ENCODE results near the gene MRC2.
"Not testable (repeated sequence)": the region's sequence is repeated elsewhere in the genome, so short reads cannot be mapped to it uniquely, and the experiment has no call there.

The MRC2 gene

GRCh38 chr17:62612289-62612688 is 15.2 kb upstream of the MRC2 start:
- DNase-seq (ENCODE audit: low read depth): not testable (repeated sequence)

- not testable (repeated sequence) for DNase-seq (ENCODE audit: low read depth)
Observed at GRCh38 chr17:62613095-62613494, 14.4 kb upstream of the MRC2 start.

- no peak for DNase-seq (ENCODE audit: low read depth)
Observed at GRCh38 chr17:62614142-62614541, 13.3 kb upstream of the MRC2 start.

- no peak for DNase-seq (ENCODE audit: low read depth)
Observed at GRCh38 chr17:62615503-62615902, 12.0 kb upstream of the MRC2 start.

- no peak for DNase-seq (ENCODE audit: low read depth)
Observed at GRCh38 chr17:62616993-62617893, 10.2 kb upstream of the MRC2 start.

GRCh38 chr17:62617894-62618472 is 9.5 kb upstream of the MRC2 start:
- DNase-seq (ENCODE audit: low read depth): no peak

- no peak for DNase-seq (ENCODE audit: low read depth)
Observed at GRCh38 chr17:62618647-62619416, 8.6 kb upstream of the MRC2 start.

- no peak for DNase-seq (ENCODE audit: low read depth)
Observed at GRCh38 chr17:62619417-62620155, 7.9 kb upstream of the MRC2 start.

- DNase-seq (ENCODE audit: low read depth): no peak
Observed at GRCh38 chr17:62621223-62621622, 6.2 kb upstream of the MRC2 start.

- no peak for DNase-seq (ENCODE audit: low read depth)
Observed at GRCh38 chr17:62625184-62625869, 2.1 kb upstream of the MRC2 start.

- DNase-seq (ENCODE audit: low read depth): no peak
Observed at GRCh38 chr17:62625870-62626200, 1.6 kb upstream of the MRC2 start.

- DNase-seq (ENCODE audit: low read depth): no peak
Observed at GRCh38 chr17:62626719-62627218, 701 bp upstream of the MRC2 start.

- DNase-seq (ENCODE audit: low read depth): no peak
Observed at GRCh38 chr17:62627904-62628633, 599 bp downstream of the MRC2 start.

- no peak for DNase-seq (ENCODE audit: low read depth)
Observed at GRCh38 chr17:62628831-62629555, 1.5 kb downstream of the MRC2 start.

GRCh38 chr17:62629556-62630364 is 2.3 kb downstream of the MRC2 start:
- no peak for DNase-seq (ENCODE audit: low read depth)

- no peak for DNase-seq (ENCODE audit: low read depth)
Observed at GRCh38 chr17:62630365-62631085, 3.1 kb downstream of the MRC2 start.

- DNase-seq (ENCODE audit: low read depth): no peak
Observed at GRCh38 chr17:62631086-62631935, 3.8 kb downstream of the MRC2 start.

All from stimulated activated CD8-positive, alpha-beta memory T cell treated with anti-CD3 and anti-CD28 coated beads, Interleukin-7, amount 100 ng/mL, for 24 hours (primary cell).